HG03439 (cell line): Measurements from ENCODE around the gene ERH.

Experiments used
- ATAC-seq: cut with Tn5 transposase; IDR thresholded peaks from one replicate; pipeline ENCODE4 v1.9.1; 2021; ENCODE audit warnings: mild to moderate bottlenecking, moderate library complexity; ENCODE audit not compliant: unreplicated experiment

Gene ERH

GRCh38 chr14:69357544-69358200 lies 40.4 kb downstream of the ERH start:
- no peak for ATAC-seq

- no peak for ATAC-seq
Observed at GRCh38 chr14:69356903-69357543, 41.1 kb downstream of the ERH start.

- ATAC-seq = no peak
Observed at GRCh38 chr14:69355607-69356281, 42.4 kb downstream of the ERH start.

GRCh38 chr14:69355154-69355597 lies 42.9 kb downstream of the ERH start:
- ATAC-seq = no peak

GRCh38 chr14:69354383-69355153 lies 43.5 kb downstream of the ERH start:
- peak; percentile 87 for ATAC-seq

- ATAC-seq = no peak
Observed at GRCh38 chr14:69353168-69353567, 44.9 kb downstream of the ERH start.

GRCh38 chr14:69351911-69352310 lies 46.2 kb downstream of the ERH start:
- ATAC-seq = no peak

- ATAC-seq = no peak
Observed at GRCh38 chr14:69351385-69351784, 46.7 kb downstream of the ERH start.

- ATAC-seq = no peak
Observed at GRCh38 chr14:69350892-69351291, 47.2 kb downstream of the ERH start.

- ATAC-seq = no peak
Observed at GRCh38 chr14:69349091-69349777, 48.9 kb downstream of the ERH start.

- ATAC-seq = no peak
Observed at GRCh38 chr14:69346710-69347109, 51.4 kb downstream of the ERH start.

GRCh38 chr14:69345402-69345801 lies 52.7 kb downstream of the ERH start:
- ATAC-seq = no peak

- no peak for ATAC-seq
Observed at GRCh38 chr14:69344171-69344570, 53.9 kb downstream of the ERH start.

- ATAC-seq = no peak
Observed at GRCh38 chr14:69342928-69343525, 55.1 kb downstream of the ERH start.

GRCh38 chr14:69339426-69339825 lies 58.7 kb downstream of the ERH start:
- no peak for ATAC-seq

- no peak for ATAC-seq
Observed at GRCh38 chr14:69337984-69338383, 60.1 kb downstream of the ERH start.

- no peak for ATAC-seq
Observed at GRCh38 chr14:69335371-69335771, 62.7 kb downstream of the ERH start.

GRCh38 chr14:69334576-69334975 lies 63.5 kb downstream of the ERH start:
- no peak for ATAC-seq

- no peak for ATAC-seq
Observed at GRCh38 chr14:69333791-69334337, 64.2 kb downstream of the ERH start.

- ATAC-seq = no peak
Observed at GRCh38 chr14:69332782-69333395, 65.2 kb downstream of the ERH start.
